K562 (cell line): ENCODE results near the gene TNFRSF6B. TPM values are rescaled to one million over a fixed set of nuclear protein-coding genes. Genes with fewer than 3 reads are reported as not detected.

ENCODE experiments used
- ATAC-seq: fragments of 200-7000 bp; cut with Tn5 transposase; 3 replicates; pipeline ENCODE4 v1.9.1; 2020; ENCODE audit warnings: moderate library complexity
- BruUV-seq: library from RNA; stranded (reverse); fragments of 400-500 nt; replicated peaks from 2 replicates; lab custom pipeline; 2021; lab: Mats Ljungman, UMichigan
- CTCF ChIA-PET: fragments of 300-600 bp; formaldehyde crosslinking; extraction: SDS; loops from one replicate; lab custom pipeline; 2021; ENCODE audit warnings: low intra/inter-chr PET ratio; lab: Yijun Ruan, JAX
- POLR2A ChIA-PET: fragments of 300-600, 350-650 bp; sonication (Branson Sonifier 250); formaldehyde crosslinking; extraction: SDS; loops from one replicate; lab custom pipeline; 2021; ENCODE audit warnings: antibody characterized with exemption, inconsistent platforms; lab: Yijun Ruan, JAX
- DNase-seq, 4 experiments: peaks; one replicate each; pipeline versions ENCODE4 v3.0.0 to v3.0.0-alpha.2; 2011 to 2018; ENCODE audit warnings: low spot score in 3 of 4, mixed read lengths in 3 of 4; ENCODE audit errors: extremely low read depth in 1 of 4
- FAIRE-seq: peaks from 2 replicates; lab custom pipeline; 2011; peaks lifted over from hg19 to GRCh38; lab: Jason Lieb, UNC
- H2AFZ ChIP-seq: 2 replicates; pipeline ENCODE4 v1.6.0; 2011; ENCODE audit warnings: low read depth, low read length, control low read depth, inconsistent platforms
- H3K27ac ChIP-seq: fragments of 200-600 bp; 3 replicates; pipeline ENCODE4 v1.8.0; 2011; ENCODE audit warnings: low read depth, mild to moderate bottlenecking, control low read depth, inconsistent platforms, low read length, moderate library complexity, mixed read lengths; ENCODE audit errors: extremely low read depth
- H3K27me3 ChIP-seq, 2 experiments: fragments of 300-600 bp in 1 of 2; 2 replicates in 1 of 2; 3 replicates in 1 of 2; pipeline versions ENCODE4 v1.6.0 to v1.8.0; 2011; ENCODE audit warnings: inconsistent platforms in 2 of 2, low read length in 2 of 2, mild to moderate bottlenecking in 1 of 2, mixed read lengths in 1 of 2, moderate library complexity in 1 of 2; ENCODE audit not compliant: control insufficient read depth in 2 of 2, insufficient read depth in 2 of 2
- H3K36me3 ChIP-seq: fragments of 300-600 bp; 3 replicates; pipeline ENCODE4 v1.8.0; 2011; ENCODE audit warnings: mild to moderate bottlenecking, low read length, inconsistent platforms; ENCODE audit not compliant: control insufficient read depth, insufficient read depth
- H3K4me1 ChIP-seq, 2 experiments: fragments of 200-600 bp in 1 of 2; replicated peaks in 1 of 2; 2 replicates in 1 of 2; 3 replicates in 1 of 2; pipeline versions ENCODE4 v1.5.1 to v1.8.0; 2011; ENCODE audit warnings: inconsistent platforms in 2 of 2, low read length in 2 of 2, mild to moderate bottlenecking in 1 of 2, mixed read lengths in 1 of 2, moderate library complexity in 1 of 2; ENCODE audit not compliant: control insufficient read depth in 2 of 2, insufficient read depth in 2 of 2
- H3K4me2 ChIP-seq: 2 replicates; pipeline ENCODE4 v1.6.1; 2011; ENCODE audit warnings: low read length, control low read depth, inconsistent platforms, mixed read lengths; ENCODE audit not compliant: insufficient read depth
- H3K4me3 ChIP-seq: fragments of 200-600 bp; sonication (generic), shearing (Covaris generic); 2 replicates; pipeline ENCODE4 v1.5.1; 2016; ENCODE audit warnings: control low read depth, inconsistent platforms
- H3K79me2 ChIP-seq: fragments of 200-600 bp; 3 replicates; pipeline ENCODE4 v1.8.0; 2011; ENCODE audit warnings: low read length, inconsistent platforms; ENCODE audit not compliant: control insufficient read depth, insufficient read depth
- H3K9ac ChIP-seq, 2 experiments: 2 replicates each; pipeline versions ENCODE4 v1.6.0 to v1.6.1; 2011; ENCODE audit warnings: low read depth in 2 of 2, low read length in 2 of 2, control low read depth in 1 of 2, inconsistent platforms in 1 of 2, mild to moderate bottlenecking in 1 of 2, mixed read lengths in 1 of 2; ENCODE audit not compliant: insufficient read depth in 1 of 2
- H3K9me1 ChIP-seq: one replicate; pipeline ENCODE4 v1.6.0; 2011; ENCODE audit warnings: inconsistent platforms, mild to moderate bottlenecking, low read length, moderate library complexity; ENCODE audit not compliant: control insufficient read depth, insufficient read depth
- H3K9me3 ChIP-seq: replicated peaks from 2 replicates; pipeline ENCODE4 v1.5.1; 2011; ENCODE audit warnings: low read depth, low read length, inconsistent platforms; ENCODE audit not compliant: control insufficient read depth, insufficient read depth
- H4K20me1 ChIP-seq: replicated peaks from 2 replicates; pipeline ENCODE4 v1.6.1; 2011; ENCODE audit warnings: low read length, inconsistent platforms, mixed read lengths; ENCODE audit not compliant: control insufficient read depth, insufficient read depth
- ATF7 ChIP-seq: fragments of 450-650 bp; IDR thresholded peaks from 2 replicates; pipeline ENCODE4 v1.7.1; 2014; ENCODE audit warnings: mild to moderate bottlenecking, moderate library complexity
- HLTF ChIP-seq: fragments of 450-650 bp; IDR thresholded peaks from 2 replicates; pipeline ENCODE4 v1.6.1; 2016
- RCOR1 ChIP-seq, 2 experiments: IDR thresholded peaks; 2 replicates each; pipeline ENCODE4 v1.6.1; 2012; ENCODE audit warnings: low read depth in 2 of 2, low read length in 2 of 2, borderline replicate concordance in 1 of 2, improper control_type of control experiment in 1 of 2
- SAP30 ChIP-seq: fragments of 200-600 bp; sonication (generic); IDR thresholded peaks from 2 replicates; pipeline ENCODE4 v1.6.1; 2012; ENCODE audit warnings: borderline replicate concordance, low read depth, mild to moderate bottlenecking, moderate library complexity, low read length, control low read depth, inconsistent platforms; ENCODE audit not compliant: insufficient read depth, poor library complexity, severe bottlenecking
- SMARCE1 ChIP-seq: fragments of 450-650 bp; IDR thresholded peaks from 2 replicates; pipeline ENCODE4 v1.7.1; 2016; ENCODE audit warnings: mild to moderate bottlenecking
- TBP ChIP-seq: optimal IDR thresholded peaks from 2 replicates; pipeline ENCODE3; 2011; ENCODE audit warnings: low read depth, low read length, improper control_type of control experiment
- ZNF589 ChIP-seq: fragments of 200-800 bp; sonication (Bioruptor generic); IDR thresholded peaks from 2 replicates; pipeline ENCODE4 v1.6.1; 2016; ENCODE audit warnings: low read depth, missing genetic modification characterization, missing compliant biosample characterization
- WGBS: fragments of 100-300 bp; shearing (Covaris generic); methylation state at CpG from one replicate; pipeline ENCODE4 v1.1.6; 2016; ENCODE audit warnings: low coverage, mixed read lengths; ENCODE audit not compliant: insufficient coverage; ENCODE audit errors: missing lambda C conversion rate; 5-methylcytosine and 5-hydroxymethylcytosine counted together
- in situ Hi-C: fragments of 300-500 bp; cut with MboI; formaldehyde crosslinking; loops from 4 replicates; pipeline ENCODE4 v1.15.0; 2018; ENCODE audit warnings: inconsistent platforms, mixed read lengths
- intact Hi-C: fragments of 100-400 bp; cut with micrococcal nuclease; formaldehyde crosslinking; loops from 2 replicates; pipeline ENCODE4 v1.14.2; 2022
- polyA plus RNA-seq, 8 experiments: library from polyadenylated mRNA; depleted of rRNA in 4 of 8; stranded (reverse) in 5 of 8; unstranded in 3 of 8; fragments of >200 nt; fragmentation: Nextera tagmentation in 2 of 8; fragmentation: Illumina TruSeq in 1 of 8; extraction: Ambion mirVana in 2 of 8; extraction: Trizol in 1 of 8; gene quantifications; 2 replicates each; pipeline versions ENCODE4 v1.2.1 to v1.2.3, GENCODE V29; 2011 to 2014; ENCODE audit warnings: inconsistent platforms in 1 of 8, missing spikeins in 1 of 8
- total RNA-seq, 7 experiments: library from RNA; depleted of rRNA in 6 of 7; stranded (reverse); fragments of >200 nt in 6 of 7; fragmentation: Illumina TruSeq in 2 of 7; extraction: Trizol in 2 of 7; gene quantifications; 2 replicates each; pipeline versions ENCODE4 v1.2.1 to v1.2.3, GENCODE V29; 2011 to 2021; ENCODE audit warnings: low replicate concordance in 1 of 7
- TF ChIP-seq, protein P1 (sequence below): fragments of 250-450 bp; sonication (Bioruptor Pico); IDR thresholded peaks from 2 replicates; pipeline ENCODE4 v1.8.0; 2021; ENCODE audit warnings: mild to moderate bottlenecking, moderate library complexity
- TF ChIP-seq, protein P2 (sequence below): sonication (generic); formaldehyde crosslinking; IDR thresholded peaks from 2 replicates; pipeline ENCODE4 v1.5.0; 2020; ENCODE audit warnings: missing genetic modification reagents
- TF ChIP-seq, protein P3 (sequence below): fragments of 450-650 bp; conservative IDR thresholded peaks from 2 replicates; pipeline ENCODE4 v1.6.1; 2016; ENCODE audit warnings: missing genetic modification characterization, low read depth, mild to moderate bottlenecking, control low read depth, missing compliant biosample characterization

TNFRSF6B gene
- total and polyA plus RNA-seq, 9 of the 15 experiments (the other 6 are each of a cell fraction or from before 2014, with no cell fraction given), result 0.10 to 3.5 (median 0.32) TPM; not detected in 6

DNA sequence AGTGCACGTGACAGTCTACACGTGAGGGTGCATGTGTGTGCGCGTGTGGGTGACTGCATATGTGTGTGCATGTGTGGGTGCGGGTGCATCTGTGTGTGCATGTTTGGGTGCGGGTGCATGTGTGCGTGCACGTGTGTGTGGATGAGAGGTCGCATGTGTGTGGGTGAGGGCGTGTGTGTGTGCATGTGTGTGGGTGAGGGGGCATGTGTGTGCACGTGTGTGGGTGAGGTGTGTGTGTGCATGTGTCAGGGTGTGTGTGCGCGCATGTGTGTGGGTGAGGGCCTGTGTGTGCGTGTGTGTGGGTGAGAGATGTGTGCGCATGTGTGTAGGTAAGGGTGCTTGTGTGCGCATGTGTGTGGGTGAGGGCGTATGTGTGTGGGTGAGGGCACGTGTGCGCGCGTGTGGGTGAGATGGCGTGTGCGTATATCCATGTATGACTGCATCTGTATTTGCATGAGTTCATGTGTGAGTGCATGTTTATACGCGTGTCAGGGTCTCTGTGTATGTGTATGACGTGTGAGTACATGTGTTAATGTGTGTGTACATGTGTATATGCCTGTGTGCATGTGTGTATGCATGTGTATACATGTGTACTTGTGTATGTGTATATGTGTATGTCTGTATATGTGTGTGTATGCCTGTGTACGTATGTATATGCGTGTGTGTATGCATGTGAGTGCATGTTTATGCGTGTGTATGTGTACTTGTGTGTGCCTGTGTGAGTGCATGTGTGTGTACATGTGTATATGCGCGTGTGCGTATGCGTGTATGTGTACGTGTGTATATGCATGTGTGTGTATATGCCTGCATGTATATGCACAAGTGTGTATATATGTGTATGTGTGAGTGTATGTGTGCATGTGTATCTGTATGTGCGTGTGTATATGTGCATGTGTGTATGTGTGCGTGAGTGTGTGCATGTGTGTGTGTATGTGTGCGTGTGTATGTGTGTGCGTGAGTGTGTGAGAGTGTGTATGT is 36.0 kb downstream of the TNFRSF6B start (continued):
- no peak for TF ChIP-seq RCOR1 (IDR thresholded peaks at IDR 0.05; ENCODE audit: borderline replicate concordance in 1 of 2, low read depth in 2 of 2, low read length in 2 of 2)

DNA sequence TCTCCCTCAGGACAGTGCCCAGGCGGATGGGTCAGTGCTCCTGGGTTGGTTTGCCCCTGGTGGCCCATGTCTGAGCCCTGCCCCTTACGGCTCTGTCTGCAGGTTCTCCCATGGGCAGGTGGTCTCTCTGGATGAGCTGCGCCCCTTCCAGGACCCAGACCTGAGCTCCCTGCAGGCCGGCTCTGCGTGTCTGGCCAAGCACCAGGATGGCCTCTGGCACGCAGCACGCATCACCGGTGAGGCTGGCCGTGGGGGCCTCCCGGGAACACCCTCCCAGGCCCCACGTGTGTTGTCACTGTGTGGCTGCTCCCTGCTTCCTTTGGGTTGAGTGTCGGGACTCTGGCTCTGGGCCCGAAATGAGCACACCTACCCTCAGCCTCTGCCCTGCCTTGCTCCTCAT is 36.7 kb downstream of the TNFRSF6B start:
- H3K27ac ChIP-seq, result no peak overlapping the region
- H3K79me2 ChIP-seq, result peaks cover 26% of the 10 kb centered on the region
- no peaks in the 10 kb centered on the region for H3K27me3 ChIP-seq
- H3K9me3 ChIP-seq, result peaks cover 4% of the 10 kb centered on the region
- TF ChIP-seq, protein P1, sequence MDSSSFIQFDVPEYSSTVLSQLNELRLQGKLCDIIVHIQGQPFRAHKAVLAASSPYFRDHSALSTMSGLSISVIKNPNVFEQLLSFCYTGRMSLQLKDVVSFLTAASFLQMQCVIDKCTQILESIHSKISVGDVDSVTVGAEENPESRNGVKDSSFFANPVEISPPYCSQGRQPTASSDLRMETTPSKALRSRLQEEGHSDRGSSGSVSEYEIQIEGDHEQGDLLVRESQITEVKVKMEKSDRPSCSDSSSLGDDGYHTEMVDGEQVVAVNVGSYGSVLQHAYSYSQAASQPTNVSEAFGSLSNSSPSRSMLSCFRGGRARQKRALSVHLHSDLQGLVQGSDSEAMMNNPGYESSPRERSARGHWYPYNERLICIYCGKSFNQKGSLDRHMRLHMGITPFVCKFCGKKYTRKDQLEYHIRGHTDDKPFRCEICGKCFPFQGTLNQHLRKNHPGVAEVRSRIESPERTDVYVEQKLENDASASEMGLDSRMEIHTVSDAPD, result no peak
- no peak for TF ChIP-seq ATF7
- no peak for TF ChIP-seq ZNF589 (CRISPR knock-in tag)
- TF ChIP-seq SMARCE1, result no peak
- TF ChIP-seq, protein P2, sequence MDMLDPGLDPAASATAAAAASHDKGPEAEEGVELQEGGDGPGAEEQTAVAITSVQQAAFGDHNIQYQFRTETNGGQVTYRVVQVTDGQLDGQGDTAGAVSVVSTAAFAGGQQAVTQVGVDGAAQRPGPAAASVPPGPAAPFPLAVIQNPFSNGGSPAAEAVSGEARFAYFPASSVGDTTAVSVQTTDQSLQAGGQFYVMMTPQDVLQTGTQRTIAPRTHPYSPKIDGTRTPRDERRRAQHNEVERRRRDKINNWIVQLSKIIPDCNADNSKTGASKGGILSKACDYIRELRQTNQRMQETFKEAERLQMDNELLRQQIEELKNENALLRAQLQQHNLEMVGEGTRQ (CRISPR knock-in tag), result no peak
- no peak for TF ChIP-seq TBP
- no peak for TF ChIP-seq SAP30
- TF ChIP-seq, protein P3, sequence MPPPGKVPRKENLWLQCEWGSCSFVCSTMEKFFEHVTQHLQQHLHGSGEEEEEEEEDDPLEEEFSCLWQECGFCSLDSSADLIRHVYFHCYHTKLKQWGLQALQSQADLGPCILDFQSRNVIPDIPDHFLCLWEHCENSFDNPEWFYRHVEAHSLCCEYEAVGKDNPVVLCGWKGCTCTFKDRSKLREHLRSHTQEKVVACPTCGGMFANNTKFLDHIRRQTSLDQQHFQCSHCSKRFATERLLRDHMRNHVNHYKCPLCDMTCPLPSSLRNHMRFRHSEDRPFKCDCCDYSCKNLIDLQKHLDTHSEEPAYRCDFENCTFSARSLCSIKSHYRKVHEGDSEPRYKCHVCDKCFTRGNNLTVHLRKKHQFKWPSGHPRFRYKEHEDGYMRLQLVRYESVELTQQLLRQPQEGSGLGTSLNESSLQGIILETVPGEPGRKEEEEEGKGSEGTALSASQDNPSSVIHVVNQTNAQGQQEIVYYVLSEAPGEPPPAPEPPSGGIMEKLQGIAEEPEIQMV (tag), result no peak
- TF ChIP-seq HLTF, result no peak
- peaks cover 71% of the 10 kb centered on the region; the same call in 2 of the 3 replicates for H3K36me3 ChIP-seq
- no peak overlapping the region; a peak in 1 of 4 replicates for H3K9ac ChIP-seq
- in situ Hi-C loops, result no loop called here
- no peak overlapping the region for H2AFZ ChIP-seq
- no peak overlapping the region for H3K4me3 ChIP-seq
- intact Hi-C loops, result no loop called here
- no peak for DNase-seq
- peaks cover 5 to 52% of the 10 kb centered on the region in 2 experiments; a peak in 4 of 5 replicates for H3K4me1 ChIP-seq
- WGBS, result 97% methylated on average over 13 of the region's 13 CpGs
- ChIA-PET CTCF (no interaction called here), POLR2A (no interaction called here)
- H3K4me2 ChIP-seq, result no peak overlapping the region
- ATAC-seq, result no peak
- no peaks in the 10 kb centered on the region for H3K9me1 ChIP-seq
- 0 out of 2 replicates have a peak, but pooled peaks cover 5% of the 10 kb centered on the region for H4K20me1 ChIP-seq
- BruUV-seq, result no TSS peak
- no peak for FAIRE-seq
